HG03196 (cell line): Measurements from ENCODE around the gene TRIM44.

Source experiments
- ATAC-seq: cut with Tn5 transposase; IDR thresholded peaks from one replicate; pipeline ENCODE4 v1.9.1; 2021; ENCODE audit not compliant: unreplicated experiment

The TRIM44 gene, protein sequence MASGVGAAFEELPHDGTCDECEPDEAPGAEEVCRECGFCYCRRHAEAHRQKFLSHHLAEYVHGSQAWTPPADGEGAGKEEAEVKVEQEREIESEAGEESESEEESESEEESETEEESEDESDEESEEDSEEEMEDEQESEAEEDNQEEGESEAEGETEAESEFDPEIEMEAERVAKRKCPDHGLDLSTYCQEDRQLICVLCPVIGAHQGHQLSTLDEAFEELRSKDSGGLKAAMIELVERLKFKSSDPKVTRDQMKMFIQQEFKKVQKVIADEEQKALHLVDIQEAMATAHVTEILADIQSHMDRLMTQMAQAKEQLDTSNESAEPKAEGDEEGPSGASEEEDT

GRCh38 chr11:35662649-35663407, at the start of gene TRIM44:
Gene TRIM44 (plus strand): TSS chr11:35662775. CDS start chr11:35663112, 337 bp downstream.
- ATAC-seq: peak; percentile 92

DNA sequence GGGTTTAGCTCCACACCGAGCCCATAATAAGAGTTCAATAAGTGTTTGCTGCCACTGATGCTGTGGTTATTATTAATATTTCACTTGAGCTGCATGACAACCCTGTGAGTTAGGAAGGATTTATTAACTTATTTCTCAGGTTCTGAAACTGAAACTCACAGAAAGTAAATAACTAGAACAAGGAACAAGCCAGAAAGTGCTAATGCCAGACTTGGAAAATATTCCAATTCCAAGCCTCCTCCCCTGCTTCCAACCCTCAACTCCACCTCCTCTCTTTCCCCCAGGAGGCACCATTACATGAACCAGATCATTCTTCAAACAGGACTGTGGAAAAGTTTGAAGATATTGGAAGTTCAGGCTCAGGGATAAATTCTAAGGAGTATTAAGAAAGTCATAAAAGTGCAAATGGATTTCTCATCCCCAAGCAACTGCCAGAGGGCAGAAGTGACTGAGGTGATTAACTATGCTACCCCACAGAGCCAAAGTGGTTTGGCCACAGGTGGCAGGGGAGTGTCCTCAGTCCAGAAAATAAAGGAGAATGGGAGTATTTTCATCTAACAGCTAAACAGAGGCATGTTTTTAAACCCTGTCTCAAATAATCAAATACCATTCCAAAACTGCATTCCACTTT, 47.5 kb upstream of the TRIM44 start:
- ATAC-seq: no peak

- no peak for ATAC-seq
These were observed 46.4 kb upstream of the TRIM44 start for GRCh38 chr11:35615921-35616900.

- no peak for ATAC-seq
These were observed 45.3 kb upstream of the TRIM44 start for GRCh38 chr11:35617316-35617686.

- ATAC-seq: peak; percentile 32
These were observed 44.7 kb upstream of the TRIM44 start, which contains the start of gene FJX1 for GRCh38 chr11:35617687-35618496. Gene FJX1 (plus strand): TSS chr11:35618460. CDS start chr11:35618637, 177 bp downstream.

- peak; percentile 33 for ATAC-seq
These were observed 44.0 kb upstream of the TRIM44 start for GRCh38 chr11:35618497-35619115.

- peak; percentile 27 for ATAC-seq
These were observed 43.3 kb upstream of the TRIM44 start for GRCh38 chr11:35619116-35619854.

DNA sequence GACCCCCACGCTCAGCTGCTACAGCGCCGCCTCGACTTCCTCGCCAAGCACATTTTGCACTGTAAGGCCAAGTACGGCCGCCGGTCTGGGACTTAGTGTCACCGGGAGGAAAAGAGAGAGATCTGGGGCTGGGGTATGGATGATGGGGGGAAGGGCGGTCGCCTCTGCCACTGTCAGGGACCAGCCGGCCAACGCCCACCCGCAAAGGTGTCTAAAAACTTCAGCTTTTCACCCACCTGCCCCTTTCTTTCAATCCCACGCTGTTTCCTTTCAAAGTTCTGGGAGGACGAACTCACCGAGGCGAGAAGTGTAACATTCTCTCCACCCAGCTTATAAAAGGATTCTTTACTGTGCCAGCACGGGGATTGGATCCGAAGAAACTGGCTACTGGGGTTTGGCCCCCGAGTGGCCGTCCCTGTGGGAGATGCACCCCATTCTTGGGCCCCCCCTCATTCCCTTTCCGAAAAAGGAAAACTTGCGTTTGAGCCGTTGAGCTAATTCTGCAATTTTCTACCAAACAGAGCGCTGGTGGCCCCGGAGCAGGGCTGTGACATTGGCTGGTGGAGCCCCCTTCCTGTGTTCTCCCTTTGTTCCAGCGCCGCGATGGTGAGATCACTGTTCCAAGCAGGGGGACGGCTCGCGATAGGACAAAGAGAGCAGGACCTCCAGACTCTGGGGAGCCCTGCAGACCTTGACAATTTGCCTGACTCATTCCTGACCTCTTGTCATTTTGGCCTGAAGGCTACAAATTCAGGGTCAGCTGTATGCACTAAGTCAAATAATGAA, 42.5 kb upstream of the TRIM44 start:
- no peak for ATAC-seq

GRCh38 chr11:35620795-35621194, 41.8 kb upstream of the TRIM44 start:
- ATAC-seq: no peak

DNA sequence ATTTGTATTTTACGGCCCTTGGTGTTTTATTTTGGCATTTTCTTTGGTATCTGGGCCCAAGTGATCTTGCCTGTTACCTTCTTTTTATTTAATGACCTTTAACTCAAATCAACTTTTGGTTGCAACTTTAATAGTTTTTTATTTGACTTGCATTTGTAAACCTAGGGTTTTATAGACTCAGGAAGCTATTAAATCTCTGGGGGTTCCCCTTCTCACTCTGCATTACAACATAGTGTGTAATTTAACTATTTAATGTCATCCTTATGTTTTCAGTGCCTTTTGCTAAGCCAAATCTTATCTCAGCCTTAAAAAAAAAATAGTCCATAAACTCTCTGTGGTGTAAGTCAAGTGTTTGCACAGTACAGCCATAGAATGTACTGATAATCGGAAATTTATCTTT, 41.0 kb upstream of the TRIM44 start:
- no peak for ATAC-seq

GRCh38 chr11:35622070-35622469, 40.5 kb upstream of the TRIM44 start:
- no peak for ATAC-seq

DNA sequence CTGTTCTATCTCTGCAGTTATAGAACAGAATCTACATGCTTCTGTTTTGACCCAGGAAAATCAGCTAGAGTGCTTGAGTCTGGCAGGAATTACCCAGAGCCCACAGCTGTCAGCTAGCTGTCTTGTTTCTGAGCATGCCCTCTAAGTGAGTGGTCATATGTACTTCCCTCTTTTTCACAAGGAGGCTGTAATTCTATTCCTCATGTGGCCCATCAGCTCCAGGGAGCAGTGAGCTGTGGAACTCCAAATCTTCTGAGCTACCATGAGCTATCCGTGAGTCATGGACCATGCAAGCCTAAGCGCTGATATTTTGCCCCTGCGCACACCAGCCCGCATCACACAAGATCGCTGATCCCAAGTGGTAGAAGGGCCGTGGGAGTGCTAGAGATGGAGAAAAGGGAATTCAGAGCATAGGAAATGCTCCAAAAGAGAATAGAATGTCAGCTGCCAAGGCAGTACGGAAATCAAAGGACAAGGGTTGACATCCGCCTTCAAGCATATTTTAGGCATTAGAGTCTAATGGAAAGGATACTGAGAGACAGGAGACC, 38.9 kb upstream of the TRIM44 start:
- ATAC-seq: no peak

- ATAC-seq: no peak
These were observed 38.3 kb upstream of the TRIM44 start for GRCh38 chr11:35624316-35624715.

DNA sequence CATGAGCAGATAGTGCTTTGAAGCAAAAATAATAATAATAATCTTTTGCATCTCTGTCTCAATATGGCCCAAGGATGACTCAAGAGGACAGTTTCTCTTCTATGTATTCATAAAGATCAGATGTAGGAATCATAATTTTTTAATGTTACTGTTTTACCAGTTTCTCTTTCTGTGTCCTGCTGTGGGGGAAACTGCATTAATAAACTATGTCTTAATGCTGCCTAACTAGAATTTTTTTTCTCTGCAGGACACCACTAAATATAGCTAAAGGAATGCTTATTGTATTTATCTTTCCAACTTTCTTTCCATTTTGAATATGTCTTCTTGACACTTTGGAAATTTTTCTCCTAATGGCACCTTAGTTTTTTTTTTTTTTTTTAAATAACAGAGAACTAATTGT, 37.8 kb upstream of the TRIM44 start:
- no peak for ATAC-seq

DNA sequence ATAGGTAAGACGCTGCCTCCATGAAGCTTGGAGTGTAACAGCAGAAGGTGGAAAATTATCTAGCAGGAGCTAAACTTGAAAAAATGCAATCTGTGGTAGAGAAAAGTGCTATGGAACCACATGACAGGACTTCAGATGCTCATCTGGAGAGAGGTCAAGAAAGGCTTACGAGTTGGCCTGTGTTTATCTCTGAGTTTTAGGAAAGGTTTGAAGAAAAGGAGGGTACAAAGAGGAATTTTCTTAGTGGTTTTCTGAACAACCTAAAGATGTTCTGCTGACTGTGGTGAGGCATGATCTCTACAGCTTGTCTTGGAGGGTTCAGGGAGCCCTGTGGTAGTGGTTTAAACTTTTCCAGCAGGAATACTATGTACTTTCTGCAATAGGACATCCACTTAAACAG, 36.1 kb upstream of the TRIM44 start:
- ATAC-seq: no peak

DNA sequence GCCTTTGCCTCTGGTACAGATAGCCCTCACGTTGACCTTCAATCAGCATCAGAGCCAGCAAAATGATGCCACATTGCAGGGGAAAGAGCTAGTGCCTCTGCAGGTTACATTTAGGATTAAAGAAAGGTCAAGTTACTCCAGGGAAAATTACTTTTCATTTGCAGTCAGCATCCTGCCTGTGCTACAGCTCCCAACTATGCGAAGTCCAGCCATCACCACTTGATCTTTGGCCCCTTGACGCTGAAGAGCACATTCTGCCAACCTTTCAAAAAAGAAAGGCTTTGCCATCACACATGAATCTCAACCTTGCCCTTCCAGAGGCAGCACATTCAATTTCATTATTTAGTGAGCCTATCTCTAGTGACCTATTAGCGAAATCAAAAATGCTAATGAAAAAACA, 33.1 kb upstream of the TRIM44 start:
- ATAC-seq: no peak

DNA sequence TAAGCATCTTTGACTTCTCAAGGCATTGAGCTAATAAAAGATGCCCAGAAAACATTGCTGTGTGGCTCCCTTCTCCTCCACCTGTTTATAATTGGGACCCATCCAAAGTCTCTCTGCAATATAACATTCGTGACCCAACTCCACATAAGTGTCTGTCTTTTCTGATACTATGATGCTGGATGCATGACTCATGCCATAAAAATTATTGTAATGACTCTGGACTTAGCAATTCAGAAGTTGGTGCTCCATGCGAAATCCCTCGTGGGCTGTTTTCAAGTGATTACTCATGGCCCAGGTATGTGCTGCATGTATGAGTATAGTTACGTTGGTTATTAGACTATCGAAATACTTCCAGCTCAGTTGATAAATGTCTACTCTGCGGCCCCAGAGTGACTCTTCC, 32.7 kb upstream of the TRIM44 start:
- ATAC-seq: no peak

GRCh38 chr11:35631891-35632290, 30.7 kb upstream of the TRIM44 start:
- no peak for ATAC-seq
